ENCODE results near the gene TMEM151B.

GRCh38 chr6:44311304-44311703 is 41.1 kb downstream of the TMEM151B start:
- no peak for TF ChIP-seq CTCF (IDR thresholded peaks at IDR 0.05; ENCODE audit: insufficient read depth, low read depth, low read length)
- TF ChIP-seq EZH2 (IDR thresholded peaks at IDR 0.05; ENCODE audit: insufficient read depth, low read length), result no peak

Data from astrocyte (in vitro differentiated cells and primary cell).